Renal pelvis (tissue), 4 donors: ENCODE results near the gene ANKS4B. TPM values are rescaled to one million over a fixed set of nuclear protein-coding genes. Genes with fewer than 3 reads are reported as not detected.
"Not testable (repeated sequence)": the region's sequence is repeated elsewhere in the genome, so short reads cannot be mapped to it uniquely, and the experiment has no call there.

Source experiments
- DNase-seq: peaks from one replicate; pipeline ENCODE4 v3.0.0-alpha.2; 2013
- polyA plus RNA-seq, 3 donors: library from polyadenylated mRNA; unstranded; fragments of 120-200 nt; gene quantifications; one replicate each; pipeline ENCODE4 v1.2.1, GENCODE V29; 2013; ENCODE audit not compliant: insufficient read length in 3 of 3

ANKS4B gene
- polyA plus RNA-seq, 3 donors: 5.1 to 6.7 (median 6.0) TPM

- DNase-seq: no peak
These were observed 50.2 kb downstream of the ANKS4B start for GRCh38 chr16:21283521-21284289.

GRCh38 chr16:21284414-21284813 is 50.9 kb downstream of the ANKS4B start:
- DNase-seq: no peak

- no peak for DNase-seq
These were observed 51.8 kb downstream of the ANKS4B start for GRCh38 chr16:21285314-21285713.

- DNase-seq: not testable (repeated sequence)
These were observed 56.3 kb downstream of the ANKS4B start for GRCh38 chr16:21289789-21290188.

GRCh38 chr16:21300309-21301167 is 67.0 kb downstream of the ANKS4B start:
- DNase-seq: peak; percentile 98

- DNase-seq: no peak
These were observed 67.8 kb downstream of the ANKS4B start for GRCh38 chr16:21301168-21301894.

GRCh38 chr16:21301895-21302291 is 68.4 kb downstream of the ANKS4B start:
- no peak for DNase-seq

- no peak for DNase-seq
These were observed 69.0 kb downstream of the ANKS4B start for GRCh38 chr16:21302454-21302853.

- no peak for DNase-seq
These were observed 69.5 kb downstream of the ANKS4B start for GRCh38 chr16:21302898-21303528.

Other genes starting within 250 kb of the ANKS4B start
- gene DNAH3, start 82.9 kb upstream of the ANKS4B start, polyA plus RNA-seq: under 1 TPM; 0.36 to 0.61 (median 0.38) TPM
- 10 to 100 TPM; 24.5 to 30.3 (median 27.6) TPM for gene LDAF1, start 75.0 kb upstream of the ANKS4B start, polyA plus RNA-seq
- under 1 TPM in 2 of 3 donors, not detected in 1; 0.12 to 0.16 TPM for gene ZP2, start 22.1 kb upstream of the ANKS4B start, polyA plus RNA-seq
- gene CRYM, start 44.6 kb downstream of the ANKS4B start, polyA plus RNA-seq: 10 to 100 TPM; 10.8 to 12.0 (median 11.7) TPM